ENCODE data around the gene CPHXL.

DNA sequence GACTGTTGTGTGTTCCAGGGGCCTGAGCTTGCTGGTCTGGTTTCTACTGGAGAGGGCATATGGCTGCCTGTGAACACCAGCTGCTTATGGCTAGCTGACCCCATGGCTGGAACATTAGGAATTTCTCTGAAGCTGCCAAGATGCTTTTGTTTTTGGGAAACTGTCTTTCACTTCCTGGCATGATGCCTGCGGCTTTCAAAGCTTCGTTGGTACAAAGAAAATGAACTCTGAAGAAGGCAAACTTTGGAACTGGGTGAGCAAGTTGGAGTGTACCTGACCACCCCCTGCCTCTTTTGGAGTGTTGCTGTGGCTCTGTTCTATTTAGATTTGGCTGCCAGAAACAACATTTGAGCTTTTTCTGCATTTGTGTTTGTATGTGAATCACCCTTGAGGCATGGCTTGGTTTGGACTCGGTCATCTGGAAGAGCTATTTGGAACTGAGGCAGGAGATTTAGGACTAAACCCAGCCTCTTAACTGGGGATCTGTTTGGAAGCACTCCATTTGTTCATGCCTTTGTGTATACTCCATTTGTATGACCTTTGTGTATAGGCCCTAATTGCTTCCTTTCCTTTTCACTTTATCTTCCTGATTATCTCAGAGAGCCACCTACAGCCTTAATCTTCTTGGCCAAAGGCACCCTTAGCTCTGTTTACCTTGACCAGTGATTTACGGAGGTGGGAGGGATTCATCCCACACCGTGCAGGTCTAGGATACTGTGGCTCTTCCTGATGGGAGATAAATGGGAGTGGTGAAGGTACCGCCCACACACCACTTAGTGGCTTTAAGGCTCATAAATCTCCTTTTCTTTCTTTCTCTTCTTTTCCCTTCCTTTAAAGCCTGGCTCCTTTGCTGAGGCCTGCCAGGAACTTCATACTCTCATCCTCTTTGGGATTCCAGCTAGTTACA, 7.3 kb upstream of the CPHXL start:
- TF ChIP-seq, protein P1, sequence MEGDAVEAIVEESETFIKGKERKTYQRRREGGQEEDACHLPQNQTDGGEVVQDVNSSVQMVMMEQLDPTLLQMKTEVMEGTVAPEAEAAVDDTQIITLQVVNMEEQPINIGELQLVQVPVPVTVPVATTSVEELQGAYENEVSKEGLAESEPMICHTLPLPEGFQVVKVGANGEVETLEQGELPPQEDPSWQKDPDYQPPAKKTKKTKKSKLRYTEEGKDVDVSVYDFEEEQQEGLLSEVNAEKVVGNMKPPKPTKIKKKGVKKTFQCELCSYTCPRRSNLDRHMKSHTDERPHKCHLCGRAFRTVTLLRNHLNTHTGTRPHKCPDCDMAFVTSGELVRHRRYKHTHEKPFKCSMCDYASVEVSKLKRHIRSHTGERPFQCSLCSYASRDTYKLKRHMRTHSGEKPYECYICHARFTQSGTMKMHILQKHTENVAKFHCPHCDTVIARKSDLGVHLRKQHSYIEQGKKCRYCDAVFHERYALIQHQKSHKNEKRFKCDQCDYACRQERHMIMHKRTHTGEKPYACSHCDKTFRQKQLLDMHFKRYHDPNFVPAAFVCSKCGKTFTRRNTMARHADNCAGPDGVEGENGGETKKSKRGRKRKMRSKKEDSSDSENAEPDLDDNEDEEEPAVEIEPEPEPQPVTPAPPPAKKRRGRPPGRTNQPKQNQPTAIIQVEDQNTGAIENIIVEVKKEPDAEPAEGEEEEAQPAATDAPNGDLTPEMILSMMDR (conservative IDR thresholded peaks at IDR 0.05; ENCODE audit: low read depth, low read length): no peak
- TF ChIP-seq EZH2 (IDR thresholded peaks at IDR 0.05; ENCODE audit: borderline replicate concordance, low read depth, low read length, poor library complexity, severe bottlenecking): no peak
